ENCODE data around the gene SNRPE. TPM values are rescaled to one million over a fixed set of nuclear protein-coding genes. Genes with fewer than 3 reads are reported as not detected.

SNRPE gene
- total RNA-seq, 1 experiment from 2014 or later = 326 TPM

- Histone ChIP-seq H2AK5ac (ENCODE audit: insufficient read length, low read length) (no peak overlapping the region), H3K79me2 (ENCODE audit: insufficient read depth, low read length) (no peaks in the 10 kb centered on the region), H4K5ac (ENCODE audit: insufficient read length, low read depth, low read length) (no peak overlapping the region), H3K9me3 (ENCODE audit: control insufficient read depth, low read depth, low read length) (no peaks in the 10 kb centered on the region), H2BK20ac (ENCODE audit: low read depth, low read length, poor library complexity, severe bottlenecking) (no peak overlapping the region), H3K56ac (ENCODE audit: insufficient read length, low read depth, low read length) (no peak overlapping the region), H2BK120ac (ENCODE audit: low read depth, low read length, poor library complexity, severe bottlenecking) (no peak overlapping the region), H4K91ac (ENCODE audit: insufficient read length, low read depth, low read length) (no peak overlapping the region), H3K9ac (ENCODE audit: extremely low read depth, insufficient read length, low read length) (no peak overlapping the region), H2BK15ac (ENCODE audit: low read depth, low read length) (no peak overlapping the region), H4K8ac (replicated peaks; ENCODE audit: insufficient read length, low read depth, low read length) (no peak overlapping the region), H3K23me2 (ENCODE audit: insufficient read length, low read depth, low read length, poor library complexity, severe bottlenecking) (no peaks in the 10 kb centered on the region), H3K23ac (ENCODE audit: insufficient read length, low read depth, low read length) (no peak overlapping the region), H3K4ac (ENCODE audit: low read depth, low read length) (no peak overlapping the region), H3K4me1 (ENCODE audit: insufficient read depth, low read length) (no peaks in the 10 kb centered on the region), H3K4me2 (ENCODE audit: insufficient read depth, insufficient read length, low read length) (no peak overlapping the region), H2BK5ac (ENCODE audit: insufficient read length, low read length) (no peak overlapping the region), H3K14ac (ENCODE audit: insufficient read depth, low read length) (no peak overlapping the region), H3K79me1 (ENCODE audit: insufficient read depth, low read depth, low read length, poor library complexity, severe bottlenecking) (no peaks in the 10 kb centered on the region), H2BK12ac (ENCODE audit: insufficient read length, low read depth, low read length) (no peak overlapping the region), H3T11ph (ENCODE audit: low read length) (no peak overlapping the region), H2AFZ (ENCODE audit: low read length) (no peak overlapping the region), H3K27me3 (ENCODE audit: insufficient read depth, low read length) (no peaks in the 10 kb centered on the region), H4K20me1 (ENCODE audit: control insufficient read depth, insufficient read depth, insufficient read length) (no peaks in the 10 kb centered on the region), H3K18ac (ENCODE audit: insufficient read length, low read depth, low read length) (no peak overlapping the region), H3K27ac (ENCODE audit: insufficient read length, low read depth, low read length) (no peak overlapping the region)
- DNase-seq = no peak
- Mint-ChIP-seq H3K27ac (no peak overlapping the region), H3K36me3 (ENCODE audit: insufficient read depth in 1 of 3, low read depth in 3 of 3) (peaks cover 18 to 29% (median 22%) of the 10 kb centered on the region in 3 experiments), H3K4me1 (peaks cover 6 to 7% of the 10 kb centered on the region in 2 experiments; a peak in 3 of 4 replicates), H3K4me3 (no peak overlapping the region), H3K27me3 (ENCODE audit: low read depth) (no peaks in the 10 kb centered on the region), H3K9me3 (no peaks in the 10 kb centered on the region; a peak in 1 of 5 replicates)
- no peak for TF ChIP-seq CTCF (conservative IDR thresholded peaks at IDR 0.05)
- WGBS (ENCODE audit: extremely low coverage, insufficient read length, low lambda C conversion rate) = 100% methylated on average over 1 of the region's 3 CpGs
Observed at GRCh38 chr1:203878422-203878821, 17.0 kb downstream of the SNRPE start.

Measured in H9 (cell line).